ENCODE results near the gene CASZ1.

The CASZ1 gene

GRCh38 chr1:10673109-10673711 is 123.2 kb downstream of the CASZ1 start:
- no peak for DNase-seq (ENCODE audit: low read depth, low spot score)

- DNase-seq (ENCODE audit: low read depth, low spot score): no peak
These were observed 123.9 kb downstream of the CASZ1 start for GRCh38 chr1:10672343-10673050.

GRCh38 chr1:10671622-10672342 is 124.7 kb downstream of the CASZ1 start:
- DNase-seq (ENCODE audit: low read depth, low spot score): no peak

- DNase-seq (ENCODE audit: low read depth, low spot score): no peak
These were observed 125.4 kb downstream of the CASZ1 start for GRCh38 chr1:10671090-10671489.

GRCh38 chr1:10670190-10670589 is 126.3 kb downstream of the CASZ1 start:
- no peak for DNase-seq (ENCODE audit: low read depth, low spot score)

GRCh38 chr1:10669570-10669969 is 126.9 kb downstream of the CASZ1 start:
- DNase-seq (ENCODE audit: low read depth, low spot score): no peak

GRCh38 chr1:10667861-10668761 is 128.3 kb downstream of the CASZ1 start:
- DNase-seq (ENCODE audit: low read depth, low spot score): no peak

GRCh38 chr1:10665930-10666850 is 130.3 kb downstream of the CASZ1 start:
- DNase-seq (ENCODE audit: low read depth, low spot score): no peak

- DNase-seq (ENCODE audit: low read depth, low spot score): no peak
These were observed 131.2 kb downstream of the CASZ1 start for GRCh38 chr1:10665226-10665625.

- DNase-seq (ENCODE audit: low read depth, low spot score): no peak
These were observed 132.2 kb downstream of the CASZ1 start for GRCh38 chr1:10664251-10664650.

- no peak for DNase-seq (ENCODE audit: low read depth, low spot score)
These were observed 132.8 kb downstream of the CASZ1 start for GRCh38 chr1:10663678-10664035.

GRCh38 chr1:10662824-10663677 is 133.4 kb downstream of the CASZ1 start:
- no peak for DNase-seq (ENCODE audit: low read depth, low spot score)

GRCh38 chr1:10662090-10662688 is 134.3 kb downstream of the CASZ1 start:
- no peak for DNase-seq (ENCODE audit: low read depth, low spot score)

- DNase-seq (ENCODE audit: low read depth, low spot score): no peak
These were observed 135.0 kb downstream of the CASZ1 start for GRCh38 chr1:10661453-10661852.

GRCh38 chr1:10659646-10660540 is 136.6 kb downstream of the CASZ1 start:
- no peak for DNase-seq (ENCODE audit: low read depth, low spot score)

GRCh38 chr1:10659218-10659617 is 137.2 kb downstream of the CASZ1 start:
- DNase-seq (ENCODE audit: low read depth, low spot score): no peak

GRCh38 chr1:10658396-10659066 is 137.9 kb downstream of the CASZ1 start:
- no peak for DNase-seq (ENCODE audit: low read depth, low spot score)

Measured in activated naive CD8-positive, alpha-beta T cell treated with anti-CD3 and anti-CD28 coated beads, Interleukin-2, amount 50 U/mL, for 16 hours (primary cell).